ENCODE results near the gene FRMD4A. TPM values are rescaled to one million over a fixed set of nuclear protein-coding genes. Genes with fewer than 3 reads are reported as not detected.

FRMD4A gene
- total RNA-seq, 4 donors from 2014 or later, result 27.5 to 40.4 (median 33.0) TPM

- intact Hi-C loops (cut with DNase I; ENCODE audit: low total_unique reads), result no loop called here
- no peak overlapping the region for H3K4me3 ChIP-seq (ENCODE audit: low read depth, poor library complexity, severe bottlenecking)
- peak in 1 of 2 donors; percentile 53 for DNase-seq (ENCODE audit: low spot score in 2 of 2)
- WGBS, 2 donors, result 82 to 88% methylated on average over 11 of the region's 11 CpGs
- TF ChIP-seq POLR2A (IDR thresholded peaks at IDR 0.05) (no peak), CTCF (IDR thresholded peaks at IDR 0.05) (no peak)
Observed at GRCh38 chr10:13750299-13751190, 580.2 kb downstream of the FRMD4A start.

GRCh38 chr10:13745271-13745670 is 585.5 kb downstream of the FRMD4A start:
- H3K4me3 ChIP-seq (ENCODE audit: low read depth, poor library complexity, severe bottlenecking), result no peak overlapping the region
- TF ChIP-seq CTCF (IDR thresholded peaks at IDR 0.05), result no peak
- TF ChIP-seq POLR2A (IDR thresholded peaks at IDR 0.05), result no peak
- intact Hi-C loops (cut with DNase I; ENCODE audit: low total_unique reads), result no loop called here
- peak in 1 of 2 donors; percentile 43 for DNase-seq (ENCODE audit: low spot score in 2 of 2)
- WGBS, 2 donors, result 90 to 91% methylated on average over 7 of the region's 7 CpGs

- intact Hi-C loops (cut with DNase I; ENCODE audit: low total_unique reads), result no loop called here
- TF ChIP-seq CTCF (IDR thresholded peaks at IDR 0.05), result no peak
- TF ChIP-seq POLR2A (IDR thresholded peaks at IDR 0.05), result no peak
- H3K4me3 ChIP-seq (ENCODE audit: low read depth, poor library complexity, severe bottlenecking), result no peak overlapping the region
- DNase-seq (ENCODE audit: low spot score in 2 of 2), result peak in 1 of 2 donors; percentile 34
- 85 to 91% methylated on average over 7 of the region's 7 CpGs for WGBS, 2 donors
Observed at GRCh38 chr10:13743963-13744362, 586.8 kb downstream of the FRMD4A start.

GRCh38 chr10:13743101-13743693 is 587.5 kb downstream of the FRMD4A start:
- no peak overlapping the region for H3K4me3 ChIP-seq (ENCODE audit: low read depth, poor library complexity, severe bottlenecking)
- peak in 1 of 2 donors; percentile 23 for DNase-seq (ENCODE audit: low spot score in 2 of 2)
- intact Hi-C loops (cut with DNase I; ENCODE audit: low total_unique reads), result no loop called here
- TF ChIP-seq CTCF (IDR thresholded peaks at IDR 0.05) (no peak), POLR2A (IDR thresholded peaks at IDR 0.05) (no peak)
- 82 to 84% methylated on average over 15 of the region's 15 CpGs for WGBS, 2 donors

- 95 to 99% methylated on average over 5 of the region's 5 CpGs for WGBS, 2 donors
- no peak overlapping the region for H3K4me3 ChIP-seq (ENCODE audit: low read depth, poor library complexity, severe bottlenecking)
- intact Hi-C loops (cut with DNase I; ENCODE audit: low total_unique reads), result no loop called here
- peak in 1 of 2 donors; percentile 15 for DNase-seq (ENCODE audit: low spot score in 2 of 2)
- TF ChIP-seq POLR2A (IDR thresholded peaks at IDR 0.05) (no peak), CTCF (IDR thresholded peaks at IDR 0.05) (no peak)
Observed at GRCh38 chr10:13741438-13741837, 589.3 kb downstream of the FRMD4A start.
